ENCODE measurements around the gene IGF1.

Gene IGF1

GRCh38 chr12:102410511-102410910, 69.9 kb downstream of the IGF1 start:
- Histone ChIP-seq H3K4me3 (ENCODE audit: low read depth, low read length) (no peak overlapping the region), H3K9me3 (ENCODE audit: severe bottlenecking) (no peaks in the 10 kb centered on the region), H3K27ac (no peak overlapping the region), H3K27me3 (ENCODE audit: insufficient read depth, low read depth, severe bottlenecking) (no peaks in the 10 kb centered on the region), H3K36me3 (no peaks in the 10 kb centered on the region)
- DNase-seq: no peak
- no peak for TF ChIP-seq CTCF (IDR thresholded peaks at IDR 0.05; ENCODE audit: low read depth, low read length)

GRCh38 chr12:102408487-102409297, 71.7 kb downstream of the IGF1 start:
- no peak for TF ChIP-seq CTCF (IDR thresholded peaks at IDR 0.05; ENCODE audit: low read depth, low read length)
- DNase-seq: no peak
- Histone ChIP-seq H3K36me3 (no peaks in the 10 kb centered on the region), H3K27me3 (ENCODE audit: insufficient read depth, low read depth, severe bottlenecking) (no peaks in the 10 kb centered on the region), H3K4me3 (ENCODE audit: low read depth, low read length) (no peak overlapping the region), H3K27ac (no peak overlapping the region), H3K9me3 (ENCODE audit: severe bottlenecking) (no peaks in the 10 kb centered on the region)

GRCh38 chr12:102407776-102408486, 72.4 kb downstream of the IGF1 start:
- H3K27me3 ChIP-seq (ENCODE audit: insufficient read depth, low read depth, severe bottlenecking): no peaks in the 10 kb centered on the region
- no peaks in the 10 kb centered on the region for H3K9me3 ChIP-seq (ENCODE audit: severe bottlenecking)
- H3K27ac ChIP-seq: no peak overlapping the region
- TF ChIP-seq CTCF (IDR thresholded peaks at IDR 0.05; ENCODE audit: low read depth, low read length): no peak
- no peak for DNase-seq
- no peaks in the 10 kb centered on the region for H3K36me3 ChIP-seq
- H3K4me3 ChIP-seq (ENCODE audit: low read depth, low read length): no peak overlapping the region

GRCh38 chr12:102406033-102406584, 74.3 kb downstream of the IGF1 start:
- no peaks in the 10 kb centered on the region for H3K36me3 ChIP-seq
- DNase-seq: no peak
- no peak overlapping the region for H3K4me3 ChIP-seq (ENCODE audit: low read depth, low read length)
- no peaks in the 10 kb centered on the region for H3K27me3 ChIP-seq (ENCODE audit: insufficient read depth, low read depth, severe bottlenecking)
- no peak for TF ChIP-seq CTCF (IDR thresholded peaks at IDR 0.05; ENCODE audit: low read depth, low read length)
- H3K27ac ChIP-seq: no peak overlapping the region
- H3K9me3 ChIP-seq (ENCODE audit: severe bottlenecking): no peaks in the 10 kb centered on the region

GRCh38 chr12:102401087-102401486, 79.3 kb downstream of the IGF1 start:
- no peak for TF ChIP-seq CTCF (IDR thresholded peaks at IDR 0.05; ENCODE audit: low read depth, low read length)
- no peaks in the 10 kb centered on the region for H3K36me3 ChIP-seq
- no peak for DNase-seq
- no peaks in the 10 kb centered on the region for H3K9me3 ChIP-seq (ENCODE audit: severe bottlenecking)
- H3K27me3 ChIP-seq (ENCODE audit: insufficient read depth, low read depth, severe bottlenecking): no peaks in the 10 kb centered on the region
- no peak overlapping the region for H3K27ac ChIP-seq
- no peak overlapping the region for H3K4me3 ChIP-seq (ENCODE audit: low read depth, low read length)
